HG03575 (cell line): Measurements from ENCODE around the gene TNS1.

Experiments used
- ATAC-seq: cut with Tn5 transposase; IDR thresholded peaks from one replicate; pipeline ENCODE4 v1.9.1; 2021; ENCODE audit not compliant: unreplicated experiment, insufficient number of reproducible peaks, low FRiP score; ENCODE audit errors: extremely low read depth

Gene TNS1

DNA sequence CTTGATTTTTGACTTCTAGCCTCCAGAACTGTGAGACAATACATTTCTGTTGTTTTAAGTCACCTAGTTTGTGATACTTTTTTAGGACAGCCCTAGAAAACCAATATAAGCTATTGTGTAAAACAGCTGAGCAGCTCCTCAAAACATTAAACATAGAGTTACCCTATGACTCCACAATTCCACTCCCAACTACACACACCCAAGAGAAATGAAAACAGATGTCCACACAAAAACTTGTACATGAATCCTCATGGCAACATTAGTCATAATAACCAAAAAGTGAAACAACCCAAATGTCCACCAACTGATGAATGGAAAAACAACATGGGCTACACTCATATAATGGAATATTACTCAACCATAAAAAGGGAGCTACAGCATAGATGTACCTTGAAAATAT is 32.6 kb downstream of the TNS1 start:
- no peak for ATAC-seq

DNA sequence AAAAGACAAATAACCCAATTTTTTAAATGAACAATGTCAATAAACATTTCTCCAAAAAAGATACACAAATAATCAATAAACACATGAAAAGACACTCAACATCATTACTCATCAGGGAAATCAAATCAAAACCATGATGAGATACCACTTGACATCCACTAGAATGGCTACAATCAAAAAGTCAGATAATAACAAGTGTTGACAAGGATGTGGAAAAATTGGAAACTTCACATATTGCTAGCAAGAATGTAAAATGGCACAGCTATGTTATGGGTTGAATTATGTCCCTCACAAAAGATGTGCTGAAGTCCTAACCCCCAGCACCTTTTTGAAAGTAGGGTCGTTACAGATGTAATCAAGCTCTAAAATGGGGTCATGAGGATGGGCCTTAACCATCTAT is 33.2 kb downstream of the TNS1 start:
- no peak for ATAC-seq

DNA sequence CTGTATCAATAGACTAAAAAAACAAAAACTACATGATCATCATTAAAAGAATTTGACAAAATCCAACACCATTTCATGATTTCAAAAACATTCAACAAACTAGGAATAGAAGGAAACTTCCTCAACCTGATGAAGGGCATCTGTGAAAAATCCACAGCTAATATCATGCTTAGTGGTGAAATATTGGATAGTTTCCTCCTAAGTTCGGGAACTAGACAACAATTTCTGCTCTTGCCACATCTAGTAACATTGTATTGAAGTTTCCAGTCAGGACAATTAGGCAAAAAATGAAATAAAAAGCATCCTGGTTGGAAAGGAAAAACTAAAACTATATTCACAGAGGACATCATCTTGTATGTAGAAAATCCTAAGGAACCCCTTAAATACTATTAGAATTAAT is 34.8 kb downstream of the TNS1 start:
- no peak for ATAC-seq

DNA sequence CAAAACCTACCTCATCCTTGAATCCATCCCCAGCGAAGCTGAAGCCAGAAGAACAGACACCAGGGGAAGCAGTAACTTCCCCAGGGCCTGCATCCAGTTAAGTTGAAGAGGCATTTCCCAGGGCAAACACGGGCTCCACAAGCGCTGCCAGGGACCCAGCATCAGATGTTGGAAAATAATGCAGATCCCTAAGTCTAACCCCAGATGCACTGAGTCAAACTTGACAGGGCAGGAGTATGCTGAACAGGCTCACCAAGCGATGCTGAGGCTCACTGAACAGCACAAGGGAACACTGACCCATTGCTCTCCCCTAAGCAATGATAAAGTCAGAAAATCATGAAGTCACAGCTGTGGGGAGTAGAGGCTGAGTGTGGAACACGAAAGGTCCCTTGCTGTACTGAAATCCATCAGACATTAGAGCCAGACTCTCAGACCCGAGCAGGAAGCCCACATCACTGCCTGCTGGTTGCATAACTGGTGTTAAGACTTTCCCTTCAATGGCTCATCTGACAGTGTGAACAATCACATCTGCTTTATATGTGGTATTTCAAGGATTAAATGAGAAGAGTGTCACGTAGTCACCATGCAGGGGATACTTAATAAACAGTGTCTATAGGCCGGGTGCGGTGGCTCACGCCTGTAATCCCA is 36.2 kb downstream of the TNS1 start:
- no peak for ATAC-seq

DNA sequence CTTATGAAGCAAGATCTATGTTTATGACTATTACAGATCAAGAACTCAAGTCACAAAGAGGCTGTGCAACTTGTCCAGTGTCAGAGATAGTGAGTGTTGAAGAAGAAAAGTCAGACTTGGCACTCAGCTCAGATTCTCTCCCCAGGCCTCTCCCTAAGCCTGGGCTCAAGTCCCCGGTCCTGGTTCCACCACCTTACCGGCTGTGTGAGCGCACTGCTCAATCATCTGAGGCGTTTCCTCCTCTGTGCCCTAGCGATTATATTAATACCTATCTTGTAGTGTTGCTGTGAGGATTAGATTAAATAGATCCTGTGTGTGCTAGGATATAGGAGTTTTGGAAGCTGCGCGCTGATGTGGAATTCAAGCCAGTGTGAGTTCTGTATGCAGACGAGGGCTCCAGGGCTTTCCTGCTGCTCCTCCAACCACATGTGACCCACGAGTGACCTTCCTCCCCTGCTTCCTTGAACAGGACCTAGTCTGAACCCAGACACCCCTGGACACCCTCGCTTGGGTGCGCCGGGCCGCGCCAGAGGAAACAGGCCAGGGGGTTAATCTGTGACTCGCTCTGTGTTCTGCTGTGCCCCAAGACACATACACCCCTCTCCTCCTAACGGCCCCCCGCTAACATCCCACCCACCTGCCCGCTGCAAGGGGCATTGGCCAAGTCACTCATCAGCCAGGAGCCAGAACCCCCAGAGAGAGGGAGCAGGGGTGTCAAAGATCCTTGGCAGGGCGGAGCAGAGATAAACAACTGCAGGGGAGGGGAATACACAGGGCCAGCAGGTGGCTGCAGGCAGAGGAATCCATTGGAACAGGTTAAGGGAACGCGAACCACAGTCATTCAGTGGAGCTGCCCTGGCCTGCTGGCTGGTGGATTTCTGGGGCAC is 38.3 kb downstream of the TNS1 start:
- no peak for ATAC-seq

DNA sequence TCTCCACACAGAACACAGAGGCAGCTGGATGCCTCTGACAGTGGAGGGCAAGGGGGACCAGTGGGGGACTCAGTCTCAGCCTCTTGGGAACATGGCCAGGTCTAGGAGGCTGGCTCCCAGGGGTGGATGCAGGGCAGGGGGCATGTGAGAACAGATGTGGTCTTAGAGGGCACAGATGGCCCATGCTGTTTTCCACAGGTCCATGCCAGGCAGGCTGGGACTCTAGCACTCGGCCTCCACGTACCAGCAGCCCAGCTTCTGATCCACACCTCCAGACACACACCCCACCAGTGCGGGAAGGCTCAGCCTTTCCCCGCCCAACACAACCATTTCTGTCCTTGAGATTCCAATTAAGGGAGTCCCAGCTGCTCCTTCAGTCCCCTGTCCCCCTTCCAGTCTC is 42.4 kb downstream of the TNS1 start:
- ATAC-seq, result no peak

DNA sequence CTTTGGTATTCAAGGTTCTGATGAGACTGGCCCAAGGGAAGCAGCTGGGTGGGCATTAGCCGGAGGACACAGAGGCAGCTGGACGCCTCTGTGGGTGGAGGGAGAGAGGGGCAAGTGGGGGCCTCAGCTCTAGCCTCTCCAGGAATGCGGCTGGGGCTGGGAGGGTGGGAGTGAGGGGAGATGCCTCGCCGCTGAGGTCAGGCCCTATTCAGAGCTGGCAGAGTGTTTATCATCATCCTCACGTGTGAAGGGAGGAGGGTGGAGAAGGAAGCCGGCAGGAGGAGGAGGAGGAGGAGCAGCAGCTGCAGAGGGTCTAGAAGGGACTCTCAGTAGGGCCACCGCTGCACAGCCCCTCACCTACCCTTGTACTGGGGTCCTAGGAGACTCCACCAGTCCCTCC is 43.1 kb downstream of the TNS1 start:
- no peak for ATAC-seq

DNA sequence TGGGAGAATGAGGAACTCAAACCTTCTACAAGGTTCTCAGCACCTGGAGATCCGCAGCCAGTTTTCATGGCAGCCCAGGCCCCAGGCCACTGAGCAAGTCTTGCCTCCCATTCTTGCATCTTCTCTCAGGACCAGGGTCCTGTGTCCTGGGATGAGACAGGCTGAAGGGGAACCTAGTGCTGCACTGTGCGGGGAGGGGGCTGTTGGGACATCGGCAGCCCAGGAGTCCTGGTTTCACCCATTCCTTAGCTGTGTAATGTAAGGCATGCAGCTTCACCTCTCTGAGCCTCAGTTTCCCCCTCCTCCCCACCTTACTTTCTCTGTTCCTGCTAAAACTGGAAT is 43.9 kb downstream of the TNS1 start:
- ATAC-seq, result no peak

DNA sequence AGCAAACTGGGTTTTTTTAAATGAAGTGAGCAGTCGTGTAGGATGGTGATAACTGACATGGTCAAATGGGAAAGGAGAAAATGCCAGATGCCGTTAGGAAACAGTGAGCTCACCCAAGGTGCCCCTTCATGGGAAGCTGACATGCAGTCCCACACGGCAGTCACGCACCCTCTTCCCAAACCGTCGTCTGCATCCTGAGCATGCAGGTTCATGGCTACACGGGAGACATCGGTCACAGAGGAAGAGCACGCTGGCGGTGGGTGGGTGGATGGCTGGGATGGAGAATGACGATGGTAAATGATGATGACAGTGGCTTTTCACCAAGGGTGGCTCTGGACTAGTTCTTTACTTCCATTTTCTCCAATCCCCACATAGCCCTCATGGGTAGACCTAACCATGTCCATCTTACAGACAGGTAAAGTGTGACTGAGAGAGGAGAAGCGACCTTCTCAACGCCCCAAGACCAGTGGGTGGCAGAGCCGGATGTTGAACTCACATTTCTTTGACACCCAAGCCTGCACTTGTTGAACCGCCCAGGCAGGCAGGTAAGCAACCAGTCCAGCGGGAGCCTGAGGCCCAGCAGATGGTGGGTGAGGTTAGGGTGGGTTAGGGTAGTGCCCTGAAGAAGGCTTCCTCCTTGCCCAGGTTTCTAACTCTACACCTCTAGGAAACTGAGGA is 44.5 kb downstream of the TNS1 start:
- no peak for ATAC-seq

DNA sequence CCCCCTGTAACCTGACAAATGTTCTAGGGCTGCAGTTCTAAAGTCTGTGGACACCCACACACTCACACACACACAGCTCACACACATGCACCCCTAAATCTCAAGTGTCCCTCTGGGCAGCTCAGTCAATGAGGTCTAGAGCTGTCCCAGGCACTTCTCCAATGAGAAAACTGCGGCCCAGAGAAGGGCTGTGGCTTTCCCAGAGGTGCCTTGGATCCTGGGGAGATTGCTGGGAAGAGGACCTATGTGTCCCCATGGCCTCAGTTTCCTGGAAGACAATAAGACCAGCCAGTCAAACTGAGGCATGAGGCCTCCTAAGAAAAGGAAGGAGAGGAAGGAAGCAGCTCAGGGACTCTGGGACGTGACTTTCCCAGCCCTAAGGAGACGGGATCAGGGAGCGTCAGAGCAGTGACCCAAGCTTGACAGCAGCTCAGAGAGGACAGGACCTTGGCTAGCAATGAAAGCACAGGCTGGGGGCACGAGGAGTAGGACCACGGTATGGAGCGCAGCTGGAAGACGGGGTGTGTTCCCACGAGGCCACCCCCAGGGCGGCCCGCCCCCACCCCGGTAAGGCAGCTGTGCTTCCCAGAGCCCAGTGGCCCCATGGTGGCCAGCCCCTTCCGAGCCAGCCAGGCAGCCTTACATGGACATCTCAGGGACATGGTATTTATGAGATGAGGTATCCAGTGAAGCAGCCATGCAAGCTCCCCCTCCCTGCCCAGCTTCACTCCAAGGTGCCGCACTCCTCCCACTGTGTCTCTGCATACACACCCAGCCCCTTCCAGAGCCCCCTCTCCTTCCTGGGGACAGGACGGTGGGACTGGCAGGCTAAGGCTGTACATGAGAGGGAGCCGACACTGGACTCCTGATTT is 46.0 kb downstream of the TNS1 start:
- ATAC-seq, result no peak

DNA sequence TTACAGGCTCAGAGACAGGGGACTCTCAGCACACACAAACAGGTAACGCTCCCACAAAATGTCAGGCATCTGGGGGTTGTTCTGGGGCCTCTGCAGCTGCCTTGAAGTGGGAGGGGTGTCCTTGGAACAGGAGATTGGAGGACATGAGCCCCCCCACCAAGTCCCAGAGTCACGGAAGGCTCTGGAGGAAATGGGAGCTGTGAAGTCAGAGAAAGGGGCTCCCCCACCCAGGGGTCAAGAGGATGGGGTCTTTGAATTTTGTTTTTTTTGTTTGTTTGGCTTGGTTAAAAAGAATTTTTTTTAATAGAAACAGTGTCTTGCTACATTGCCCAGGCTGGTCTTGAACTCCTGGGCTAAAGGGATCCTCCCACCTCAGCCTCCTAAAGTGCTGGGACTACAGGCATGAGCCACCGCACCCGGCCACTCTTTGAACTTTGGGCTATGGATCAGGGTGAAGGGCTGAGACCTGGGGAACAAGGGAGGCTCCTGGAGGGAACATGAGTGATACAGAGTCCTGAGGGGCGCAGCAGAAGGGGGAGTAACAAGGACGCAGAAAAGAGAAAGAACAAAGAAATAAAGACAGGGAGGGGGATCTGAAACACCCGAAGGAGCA is 46.8 kb downstream of the TNS1 start:
- ATAC-seq, result no peak

DNA sequence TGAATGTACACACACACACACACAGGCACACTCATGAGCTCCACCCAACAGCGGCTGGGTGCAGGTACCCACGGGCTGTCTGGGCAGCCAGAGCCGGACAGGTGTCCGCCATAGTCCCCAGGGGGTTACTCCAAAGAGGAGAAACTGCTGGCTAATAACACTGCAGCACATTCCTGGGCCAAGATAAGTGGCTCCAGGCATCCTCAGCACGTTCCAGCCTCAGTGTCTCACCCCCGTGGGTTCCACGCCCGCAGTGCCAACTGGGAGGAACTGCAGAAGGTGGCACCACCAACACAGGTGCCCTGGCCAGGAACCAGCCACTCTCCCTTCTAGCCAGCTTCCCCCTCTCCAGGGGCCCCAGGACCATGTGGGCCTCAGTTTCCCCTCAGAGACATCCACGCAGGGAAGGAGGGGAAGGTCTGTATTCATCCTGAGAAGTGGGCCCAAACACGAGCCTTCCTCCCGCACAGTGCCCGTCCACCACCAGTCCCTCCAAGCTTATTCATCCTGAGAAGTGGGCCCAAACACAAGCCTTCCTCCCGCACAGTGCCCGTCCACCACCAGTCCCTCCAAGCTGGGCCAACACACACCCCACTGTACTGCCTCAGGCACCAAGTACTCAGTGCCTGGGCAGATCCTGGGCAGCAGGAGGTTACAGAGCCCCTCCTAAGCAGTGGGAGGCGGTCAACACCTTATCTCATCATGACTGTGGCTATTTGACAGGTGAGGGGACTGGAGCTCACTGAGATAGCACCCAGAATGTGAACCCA is 47.6 kb downstream of the TNS1 start:
- ATAC-seq, result no peak

DNA sequence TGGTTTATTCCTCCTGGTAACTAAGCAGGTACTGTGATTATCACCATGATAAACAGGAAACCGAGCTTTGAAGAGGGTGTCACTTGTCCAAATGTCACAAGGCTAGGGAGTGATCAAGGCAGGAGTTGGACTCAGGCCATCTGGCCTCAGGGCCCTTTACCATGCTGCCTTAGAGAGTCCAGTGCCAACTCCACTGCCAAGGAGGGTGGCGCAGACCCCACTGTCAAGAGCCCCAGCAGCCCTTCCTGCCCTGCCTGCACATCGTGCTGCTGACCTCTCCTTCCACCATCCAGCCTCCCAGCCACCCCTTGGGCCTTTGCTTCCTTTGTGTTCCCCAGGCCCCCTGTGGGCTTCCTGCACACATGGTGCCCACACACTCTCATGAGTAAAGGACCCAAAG is 48.3 kb downstream of the TNS1 start:
- no peak for ATAC-seq

DNA sequence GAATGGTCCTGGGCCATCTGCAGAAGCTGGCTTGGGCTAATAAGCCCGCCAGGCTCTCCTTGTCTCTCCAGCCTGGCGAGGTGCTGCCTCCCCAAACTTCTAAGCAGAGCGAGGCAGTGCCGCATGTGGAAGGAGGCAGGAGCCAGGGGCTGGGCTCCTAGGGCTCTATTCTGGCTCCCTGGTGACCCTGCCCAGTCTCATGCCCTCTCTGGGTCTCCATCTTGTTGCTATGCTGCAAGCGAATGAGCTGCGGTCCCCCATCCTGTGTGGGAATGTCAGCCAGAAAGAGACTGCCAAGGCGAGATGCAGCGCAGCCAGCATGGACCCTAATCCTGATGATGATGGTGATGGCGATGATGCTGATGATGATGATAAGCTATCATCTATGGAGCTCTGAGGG is 48.7 kb downstream of the TNS1 start:
- ATAC-seq, result no peak

DNA sequence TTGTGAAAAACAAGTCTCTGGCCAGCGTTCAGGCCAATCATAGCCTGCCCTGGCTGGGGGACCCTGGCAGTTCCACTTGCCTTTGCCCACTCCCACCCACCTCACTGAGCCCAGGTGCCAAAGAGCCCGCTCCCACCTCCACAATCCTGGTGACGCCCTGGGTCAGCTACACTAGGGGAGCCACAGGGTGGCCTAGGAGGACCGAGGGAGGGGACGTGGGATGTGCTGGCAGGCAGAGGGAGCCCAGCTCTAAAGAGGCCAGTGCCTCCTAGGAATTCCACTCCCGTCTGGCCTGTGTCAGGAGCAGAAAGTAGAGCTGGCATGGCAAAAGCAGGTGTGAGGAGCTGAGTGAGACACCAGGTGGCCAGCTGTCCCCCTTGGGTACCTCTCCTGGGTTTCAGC is 49.3 kb downstream of the TNS1 start:
- no peak for ATAC-seq

DNA sequence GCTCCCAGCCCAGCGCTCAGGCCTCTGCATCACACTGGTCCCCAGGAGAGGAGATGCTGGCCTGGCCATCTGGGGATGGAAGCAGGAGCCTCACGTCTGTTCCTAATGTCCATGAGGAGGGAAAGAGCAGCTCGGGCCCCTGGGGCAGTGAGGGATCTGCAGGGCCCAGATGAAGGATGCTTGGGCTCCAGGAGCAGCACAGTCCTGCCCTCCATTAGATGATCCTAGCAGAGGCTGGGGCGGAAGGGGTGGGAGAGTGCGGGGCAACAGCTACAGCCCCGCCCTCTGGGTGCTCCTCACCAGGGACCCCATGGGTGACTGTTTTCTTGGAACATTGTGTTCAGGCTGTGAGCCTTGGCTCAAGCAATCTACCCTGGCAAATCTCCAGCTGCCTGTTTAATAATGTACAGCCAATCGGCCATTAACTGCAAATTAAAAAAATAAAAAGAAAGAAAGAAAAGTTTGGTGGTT is 49.7 kb downstream of the TNS1 start:
- ATAC-seq, result no peak

DNA sequence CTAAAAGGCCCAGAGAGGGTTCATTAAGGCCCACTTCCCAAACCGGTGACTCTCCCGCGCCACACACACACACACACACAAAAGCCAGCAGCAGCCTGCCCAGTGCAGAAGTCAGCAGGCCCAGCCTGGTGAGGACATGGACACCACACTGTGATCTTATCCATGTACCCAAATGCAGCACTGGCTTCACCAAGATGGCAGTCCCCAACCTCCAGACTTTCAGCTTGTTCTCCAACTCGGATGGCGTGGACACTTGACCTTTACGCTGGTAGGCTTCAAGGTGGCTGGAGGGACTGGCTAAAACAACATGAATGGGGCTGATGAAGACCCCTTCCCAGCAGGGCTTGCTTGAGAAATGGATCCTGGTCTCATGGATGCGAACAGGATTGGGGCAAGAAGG is 50.4 kb downstream of the TNS1 start:
- no peak for ATAC-seq
